ENCODE data around the gene NUDC.
"Not testable (repeated sequence)": the region's sequence is repeated elsewhere in the genome, so short reads cannot be mapped to it uniquely, and the experiment has no call there.

NUDC gene

DNA sequence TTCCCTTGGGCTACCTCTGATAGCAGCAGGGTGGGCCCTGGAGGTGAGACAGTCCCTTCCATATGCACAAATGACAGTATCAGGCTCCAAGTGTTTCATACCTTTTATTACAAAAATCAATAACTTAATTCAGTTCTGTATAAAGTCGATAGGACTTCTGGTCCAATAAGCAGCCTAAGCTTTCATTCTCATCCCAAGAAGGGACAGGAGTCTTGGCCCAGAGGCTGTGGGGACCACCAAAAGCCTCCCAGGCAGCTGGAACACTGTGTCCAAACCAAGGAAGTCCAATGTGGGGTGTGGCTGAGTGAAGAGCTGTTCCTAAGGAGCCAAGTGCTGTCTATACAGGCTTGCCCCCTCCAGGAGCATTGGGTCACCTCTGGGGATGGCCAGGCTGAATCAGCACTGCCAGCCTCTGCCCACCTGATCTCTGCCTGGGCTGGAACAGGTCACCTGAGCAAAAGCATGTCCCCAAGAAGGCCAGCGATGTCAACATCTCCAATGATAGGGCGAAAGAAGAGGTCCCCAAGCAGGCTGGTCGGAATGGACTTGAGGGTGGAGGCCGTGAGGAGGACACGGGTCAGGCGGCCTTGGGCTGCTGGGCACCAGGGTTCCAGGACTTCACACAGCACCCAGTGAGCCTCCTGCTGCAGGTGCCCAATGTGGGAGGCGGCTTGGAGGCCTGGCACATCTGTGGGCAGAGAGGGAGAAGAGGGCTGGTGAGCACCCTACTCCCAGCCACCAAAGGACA is 10.0 kb upstream of the NUDC start:
- no peak for DNase-seq (ENCODE audit: low spot score)

DNA sequence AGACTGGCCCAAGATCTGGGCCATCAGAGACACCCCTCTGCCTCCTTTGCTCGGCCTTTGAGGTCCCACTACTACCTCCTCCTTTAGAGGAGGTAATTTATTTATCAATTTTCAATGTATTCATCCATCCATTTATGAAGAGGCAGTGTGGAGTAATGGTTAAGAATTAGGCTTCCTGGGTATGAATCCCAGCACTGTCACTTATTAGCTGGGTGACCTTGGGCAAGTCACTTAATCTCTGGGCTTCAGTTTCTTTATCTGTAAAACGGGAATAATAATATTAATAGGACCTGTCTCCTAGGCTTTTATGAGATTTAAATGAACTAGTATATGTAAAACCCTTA is 9.4 kb upstream of the NUDC start:
- no peak for DNase-seq (ENCODE audit: low spot score)

DNA sequence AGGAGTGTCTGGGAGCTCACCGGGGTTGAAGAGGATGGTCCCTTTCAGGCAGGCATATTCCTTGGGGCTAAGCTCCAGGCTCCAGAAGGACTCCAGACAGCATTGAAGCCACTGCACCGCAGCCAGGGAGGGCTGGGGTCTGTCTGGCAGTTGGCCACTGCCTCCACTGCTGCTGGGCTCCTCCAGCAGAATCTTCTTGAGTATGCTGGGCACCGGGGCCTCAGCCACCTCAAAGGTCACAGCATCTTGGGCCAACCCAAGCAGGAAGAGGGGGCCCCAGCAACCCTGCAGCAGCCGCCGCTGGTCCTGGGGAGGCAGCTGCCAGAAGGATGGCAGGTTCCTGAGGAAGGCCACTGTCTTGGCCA is 8.2 kb upstream of the NUDC start:
- DNase-seq (ENCODE audit: low spot score), result no peak

DNA sequence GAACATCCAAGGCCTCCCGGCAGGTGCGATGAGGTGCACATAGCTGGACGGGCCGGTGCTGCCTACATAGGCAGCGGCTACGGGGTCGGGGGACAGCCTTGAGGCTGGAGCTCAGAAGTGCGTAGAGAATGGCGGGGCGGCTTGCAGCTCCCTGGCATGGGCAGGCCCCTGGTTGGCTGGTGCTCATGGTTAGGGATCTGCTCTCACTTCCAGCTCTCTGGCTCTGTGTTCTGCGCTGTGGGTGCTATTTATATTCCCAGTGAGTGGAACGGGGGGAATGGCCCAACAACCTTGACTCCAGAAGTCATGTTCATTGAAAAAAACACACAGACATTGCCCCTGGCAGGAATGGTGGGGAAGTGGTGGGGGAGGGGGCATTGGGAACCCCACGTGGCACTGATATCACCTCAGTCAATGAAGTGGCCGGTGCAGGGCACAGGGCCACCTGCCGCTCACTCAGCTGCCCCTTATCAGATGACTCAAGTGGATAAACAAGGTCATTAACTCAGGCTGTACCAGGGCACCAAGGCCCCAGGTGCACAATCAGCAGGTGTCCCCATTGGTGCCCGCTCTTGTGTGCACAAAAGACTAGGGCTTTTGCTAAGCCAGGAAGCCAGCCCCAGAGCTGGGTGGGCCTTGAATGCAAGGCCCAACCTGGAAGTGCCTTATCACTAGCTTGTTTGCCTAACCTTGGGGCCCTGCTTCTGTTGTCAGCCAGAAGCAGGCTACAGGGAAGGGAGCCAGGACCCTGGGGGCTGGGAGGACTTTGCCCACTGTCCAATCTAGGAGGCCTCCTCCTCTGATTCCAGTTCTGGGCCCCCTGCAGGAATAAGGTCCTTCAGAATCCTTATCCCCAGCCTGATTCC is 7.6 kb upstream of the NUDC start, which contains the start of gene NR0B2:
NR0B2 (minus strand) TSS at position 222 of the 866 bp plus-strand sequence; CDS start at position 187, 35 bp downstream.
- no peak for DNase-seq (ENCODE audit: low spot score)

DNA sequence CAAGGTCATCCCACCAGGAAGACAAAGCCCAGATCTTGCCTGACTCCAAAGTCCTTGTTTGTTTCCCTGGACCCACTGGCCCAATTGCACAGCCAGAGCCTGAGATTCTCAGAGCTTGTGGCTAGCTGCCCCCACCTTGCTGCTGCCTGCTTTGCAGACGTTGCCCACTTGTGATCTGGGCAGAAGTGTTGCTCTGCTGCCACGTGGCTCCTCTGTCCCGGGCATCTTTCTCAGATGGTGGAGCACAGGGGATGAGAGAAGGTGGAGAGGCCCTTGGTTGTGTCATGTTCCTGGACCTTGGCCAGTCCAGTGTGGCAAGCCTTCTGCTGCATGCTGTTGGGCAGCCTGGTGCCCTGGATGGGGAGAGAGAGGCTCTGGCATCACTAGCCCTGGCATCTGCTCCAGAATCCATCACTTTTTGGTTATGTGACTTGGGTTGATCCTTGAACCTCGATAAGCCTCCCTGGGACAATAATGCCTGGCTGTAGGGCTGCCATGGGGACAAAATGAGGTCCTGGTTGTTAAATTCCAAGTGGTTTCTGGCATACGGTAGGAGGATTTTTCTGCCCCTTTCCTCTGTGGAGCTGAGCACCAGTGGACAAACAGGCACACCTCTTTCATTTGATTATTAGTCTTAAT is 6.2 kb upstream of the NUDC start:
- DNase-seq (ENCODE audit: low spot score), result no peak

GRCh38 chr1:26921126-26921539 is 410 bp upstream of the NUDC start:
- DNase-seq (ENCODE audit: low spot score), result no peak

GRCh38 chr1:26922431-26922729 is 837 bp downstream of the NUDC start:
- DNase-seq (ENCODE audit: low spot score), result no peak

GRCh38 chr1:26922901-26923300 is 1.4 kb downstream of the NUDC start:
- DNase-seq (ENCODE audit: low spot score), result no peak

DNA sequence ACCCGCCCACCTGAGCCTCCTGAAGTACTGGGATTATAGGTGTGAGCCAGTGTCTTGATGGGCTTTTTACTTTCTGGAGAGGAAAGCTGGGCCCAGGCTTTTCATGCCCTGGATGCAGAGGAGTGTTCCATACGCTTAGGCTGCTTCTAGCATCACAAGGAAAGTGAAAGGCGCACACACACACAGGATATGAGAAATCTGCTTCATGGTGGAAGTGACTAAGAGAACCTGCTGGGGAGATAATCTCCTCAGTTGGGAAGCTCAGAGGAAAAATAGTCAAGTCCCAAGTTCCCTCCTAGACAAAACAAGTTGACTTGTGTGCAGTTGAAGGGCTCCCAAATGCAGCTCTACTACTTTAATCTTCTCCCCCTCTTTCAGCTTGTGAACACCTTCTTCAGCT is 2.2 kb downstream of the NUDC start:
- no peak for DNase-seq (ENCODE audit: low spot score)

DNA sequence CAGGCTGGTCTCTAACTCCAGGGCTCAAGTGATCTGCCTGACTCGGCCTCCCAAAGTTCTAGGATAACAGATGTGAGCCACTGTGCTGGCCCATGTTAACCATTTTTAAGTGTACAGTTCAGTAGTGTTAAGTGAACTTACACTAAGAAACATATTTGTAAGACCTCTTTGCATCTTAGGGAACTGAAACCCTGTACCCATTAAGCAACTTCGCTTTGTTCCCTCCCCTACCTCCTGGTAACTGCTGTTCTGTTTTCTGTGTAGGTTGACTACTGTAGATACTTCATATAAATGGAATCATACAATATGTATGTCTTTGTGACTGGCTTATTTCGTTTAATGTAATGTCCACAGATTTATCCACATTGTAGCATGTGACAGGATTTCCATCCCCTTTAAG is 11.0 kb downstream of the NUDC start:
- DNase-seq (ENCODE audit: low spot score), result no peak

DNA sequence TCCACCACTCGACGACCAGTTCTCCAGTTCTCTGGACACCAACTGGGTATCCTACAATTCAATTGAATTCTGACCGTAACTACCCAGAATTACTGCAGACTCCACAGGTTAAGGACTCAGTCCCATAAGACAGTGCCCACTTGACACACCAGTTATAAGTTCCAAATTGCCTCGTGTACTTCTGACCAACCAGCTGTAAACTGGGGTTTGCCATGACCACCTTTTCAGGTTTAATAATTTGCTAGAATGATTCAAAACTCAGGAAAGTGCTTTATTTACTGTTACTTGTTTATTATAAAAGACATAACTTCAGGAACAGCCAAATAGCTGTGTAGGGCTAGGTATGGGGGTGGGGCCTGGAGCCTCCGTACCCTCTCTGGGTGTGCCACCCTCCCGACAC is 15.3 kb downstream of the NUDC start:
- DNase-seq (ENCODE audit: low spot score), result no peak

DNA sequence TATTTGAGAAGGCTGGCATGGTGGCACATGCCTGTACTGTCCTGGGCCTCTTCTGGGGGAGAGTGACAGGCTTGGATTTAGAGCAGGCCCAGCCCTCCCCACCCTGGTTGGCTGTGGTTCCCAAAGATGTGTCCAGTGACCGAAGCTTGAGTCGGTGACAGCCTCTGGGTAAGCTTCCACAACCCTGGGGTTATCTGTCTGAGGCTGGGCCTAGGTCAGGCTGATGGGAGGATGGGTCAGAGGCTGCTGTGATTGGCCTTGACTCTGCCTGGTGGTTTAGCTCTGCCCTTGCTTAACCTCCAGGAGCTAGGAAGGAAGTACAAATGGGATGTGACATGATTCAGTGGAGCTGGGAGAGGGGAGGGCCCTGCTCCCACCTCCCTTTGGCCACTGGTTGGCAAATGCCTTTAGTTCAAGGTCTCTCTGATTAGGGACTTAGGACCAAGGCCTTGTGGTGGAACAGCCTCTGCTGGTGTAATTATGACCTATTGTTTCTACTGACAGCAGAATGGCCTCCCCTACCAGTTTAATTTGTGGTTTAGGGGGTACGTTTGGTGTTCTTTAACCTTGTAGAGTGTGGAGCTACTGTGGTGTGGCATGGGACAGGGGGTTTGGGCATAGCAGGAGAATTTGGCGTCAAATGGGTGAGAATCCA is 16.6 kb downstream of the NUDC start:
- no peak for DNase-seq (ENCODE audit: low spot score)

DNA sequence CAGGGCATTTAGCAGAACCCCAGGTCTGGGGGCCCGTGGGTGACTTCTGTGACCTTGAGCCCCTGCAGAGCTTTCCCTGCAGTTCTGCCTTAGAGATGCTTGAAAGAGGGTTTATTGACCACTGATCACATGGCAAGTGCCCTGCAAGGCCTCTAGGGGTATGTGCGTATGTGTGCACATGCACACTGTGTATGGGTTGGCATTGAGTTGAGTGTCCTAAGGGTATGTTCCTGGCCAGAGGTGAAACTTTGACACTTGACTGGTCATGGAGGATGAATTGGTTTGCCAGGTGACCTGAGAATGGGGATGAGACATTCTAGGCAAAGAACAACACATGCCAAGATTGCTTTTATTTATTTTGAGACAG is 17.1 kb downstream of the NUDC start:
- DNase-seq (ENCODE audit: low spot score), result no peak

- DNase-seq (ENCODE audit: low spot score), result no peak
Observed at GRCh38 chr1:26941311-26941710, 19.8 kb downstream of the NUDC start.

DNA sequence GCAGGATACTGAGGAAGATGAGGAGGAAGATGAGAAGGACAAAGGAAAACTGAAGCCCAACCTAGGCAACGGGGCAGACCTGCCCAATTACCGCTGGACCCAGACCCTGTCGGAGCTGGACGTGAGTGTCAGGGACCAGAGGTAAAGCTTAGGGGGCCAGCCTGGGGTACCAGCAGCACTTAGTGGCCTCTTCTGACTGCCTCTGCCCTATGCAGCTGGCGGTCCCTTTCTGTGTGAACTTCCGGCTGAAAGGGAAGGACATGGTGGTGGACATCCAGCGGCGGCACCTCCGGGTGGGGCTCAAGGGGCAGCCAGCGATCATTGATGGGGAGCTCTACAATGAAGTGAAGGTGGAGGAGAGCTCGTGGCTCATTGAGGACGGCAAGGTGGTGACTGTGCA is 21.1 kb downstream of the NUDC start:
- DNase-seq (ENCODE audit: low spot score), result no peak

DNA sequence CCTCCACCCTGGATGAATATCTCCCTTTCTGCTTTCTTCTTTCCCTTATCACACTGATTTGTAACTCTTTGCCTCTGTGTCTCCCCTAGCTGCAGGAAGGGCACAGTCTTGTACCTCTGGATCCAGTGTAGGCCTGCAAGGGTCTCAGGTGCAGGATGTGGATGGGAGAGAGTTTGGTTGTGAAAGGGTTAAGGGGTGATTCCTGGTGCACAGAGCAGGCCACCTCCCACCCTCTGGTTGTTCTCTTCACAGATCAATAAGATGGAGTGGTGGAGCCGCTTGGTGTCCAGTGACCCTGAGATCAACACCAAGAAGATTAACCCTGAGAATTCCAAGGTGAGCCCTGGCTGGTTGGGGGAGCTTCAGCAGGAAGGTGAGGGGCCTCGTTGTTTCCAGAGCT is 23.6 kb downstream of the NUDC start:
- DNase-seq (ENCODE audit: low spot score), result no peak

GRCh38 chr1:26945728-26946127 is 24.2 kb downstream of the NUDC start:
- DNase-seq (ENCODE audit: low spot score), result no peak

GRCh38 chr1:26946270-26946669 is 24.7 kb downstream of the NUDC start:
- no peak for DNase-seq (ENCODE audit: low spot score)

GRCh38 chr1:26948725-26949057 is 27.1 kb downstream of the NUDC start:
- not testable (repeated sequence) for DNase-seq (ENCODE audit: low spot score)

DNA sequence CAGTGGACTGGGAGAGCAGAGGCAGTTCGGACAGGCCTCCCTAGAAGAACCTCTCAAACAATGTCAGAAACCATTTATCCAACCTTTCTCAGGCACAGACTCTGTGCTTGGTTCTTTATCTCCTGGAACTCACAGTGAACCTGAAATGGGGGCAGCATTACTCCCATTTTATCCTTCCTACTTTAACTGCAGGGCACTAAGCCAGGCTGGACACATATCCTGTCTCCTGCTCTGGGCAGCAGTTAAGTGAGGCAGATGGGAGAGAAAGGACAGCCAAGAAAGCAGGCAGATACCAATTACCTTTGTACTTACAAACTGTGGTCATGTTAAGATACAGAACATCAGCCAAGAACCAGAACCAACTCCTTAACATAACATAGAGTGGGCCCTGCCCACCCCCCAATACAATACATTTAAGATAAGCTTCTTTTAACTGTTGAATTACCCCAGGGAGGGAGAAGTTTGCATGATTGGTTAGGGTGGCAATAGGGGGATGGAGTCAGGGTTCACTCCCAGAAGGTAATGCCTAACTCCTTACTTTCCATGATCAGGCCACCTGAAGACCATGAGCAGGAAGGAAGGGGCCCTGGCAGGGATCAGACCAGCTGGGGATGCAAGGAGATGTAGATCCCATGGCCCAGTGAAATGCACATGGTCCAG is 27.9 kb downstream of the NUDC start:
- no peak for DNase-seq (ENCODE audit: low spot score)

DNA sequence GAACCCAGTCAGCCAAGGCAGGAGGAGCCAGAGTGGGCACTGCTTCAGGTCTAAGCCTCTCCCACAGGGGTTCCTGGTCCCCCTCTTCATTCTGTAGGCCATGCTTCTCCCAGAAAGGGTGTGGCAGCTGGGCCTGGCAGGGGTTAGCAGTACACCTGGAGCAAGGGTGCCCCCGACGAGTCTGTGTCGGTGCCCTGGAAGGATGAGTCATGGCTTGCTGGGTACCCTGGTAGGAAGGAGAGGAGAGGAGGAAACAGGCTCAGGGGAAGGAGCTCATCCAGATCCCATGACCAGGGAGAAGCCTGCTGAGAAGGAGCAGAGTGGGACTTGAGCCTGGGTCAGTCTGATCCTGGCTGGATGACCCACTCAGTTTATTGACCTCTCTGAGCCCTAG is 28.4 kb downstream of the NUDC start:
- no peak for DNase-seq (ENCODE audit: low spot score)

GRCh38 chr1:26950602-26951001 is 29.1 kb downstream of the NUDC start:
- no peak for DNase-seq (ENCODE audit: low spot score)
